Thyroid gland (tissue), 4 donors: Measurements from ENCODE around the gene TRIM67. TPM values are rescaled to one million over a fixed set of nuclear protein-coding genes. Genes with fewer than 3 reads are reported as not detected.
"Not testable (repeated sequence)": the region's sequence is repeated elsewhere in the genome, so short reads cannot be mapped to it uniquely, and the experiment has no call there.

ENCODE experiments used
- DNase-seq, 2 donors: peaks; one replicate each; pipeline ENCODE4 v3.0.0-alpha.2; 2019
- H3K27ac ChIP-seq, 3 donors: fragments of 200-600 bp; sonication (generic); 1 replicate in 2 of 3; 2 replicates in 1 of 3; pipeline ENCODE4 v1.5.1; 2016 to 2019; ENCODE audit warnings: mild to moderate bottlenecking in 1 of 3, moderate library complexity in 1 of 3
- H3K27me3 ChIP-seq: fragments of 200-600 bp; sonication (generic); one replicate; pipeline ENCODE4 v1.5.1; 2019
- H3K36me3 ChIP-seq, 2 donors: fragments of 200-600 bp; sonication (generic); one replicate each; pipeline ENCODE4 v1.5.1; 2016 to 2019
- H3K4me1 ChIP-seq, 2 donors: fragments of 200-600 bp; sonication (generic); one replicate each; pipeline ENCODE4 v1.5.1; 2017 to 2019
- H3K4me3 ChIP-seq, 3 donors: fragments of 200-600 bp; sonication (generic); replicated peaks in 1 of 3; 1 replicate in 2 of 3; 2 replicates in 1 of 3; pipeline ENCODE4 v1.5.1; 2016; ENCODE audit warnings: mild to moderate bottlenecking in 1 of 3
- H3K9me3 ChIP-seq: fragments of 200-600 bp; sonication (generic); one replicate; pipeline ENCODE4 v1.5.1; 2017
- POLR2A ChIP-seq, 2 donors: fragments of 450-650 bp; IDR thresholded peaks; one replicate each; pipeline ENCODE4 v1.6.1; 2017; ENCODE audit warnings: antibody characterized with exemption in 2 of 2, mild to moderate bottlenecking in 2 of 2, moderate library complexity in 1 of 2
- WGBS, 2 donors: methylation state at CpG; one replicate each; pipeline ENCODE4 v1.1.5; 2017; 5-methylcytosine and 5-hydroxymethylcytosine counted together
- intact Hi-C: fragments of 100-400 bp; cut with DNase I; formaldehyde crosslinking; loops from one replicate; pipeline ENCODE4 v1.15.1; 2023
- total RNA-seq, 4 donors: library from RNA; depleted of rRNA; stranded (reverse); fragments of >200 nt; gene quantifications; one replicate each; pipeline ENCODE4 v1.2.3, GENCODE V29; 2016
- TF ChIP-seq, protein P1 (sequence below), 6 experiments: fragments of 200-600 bp in 3 of 6; fragments of 450-650 bp in 3 of 6; sonication (generic) in 3 of 6; IDR thresholded peaks; one replicate each; pipeline ENCODE4 v1.5.1; 2016 to 2019; ENCODE audit warnings: antibody characterized with exemption in 6 of 6, mild to moderate bottlenecking in 2 of 6, inconsistent platforms in 1 of 6, moderate library complexity in 1 of 6

Gene TRIM67
- total RNA-seq, 4 donors from 2014 or later: not detected

DNA sequence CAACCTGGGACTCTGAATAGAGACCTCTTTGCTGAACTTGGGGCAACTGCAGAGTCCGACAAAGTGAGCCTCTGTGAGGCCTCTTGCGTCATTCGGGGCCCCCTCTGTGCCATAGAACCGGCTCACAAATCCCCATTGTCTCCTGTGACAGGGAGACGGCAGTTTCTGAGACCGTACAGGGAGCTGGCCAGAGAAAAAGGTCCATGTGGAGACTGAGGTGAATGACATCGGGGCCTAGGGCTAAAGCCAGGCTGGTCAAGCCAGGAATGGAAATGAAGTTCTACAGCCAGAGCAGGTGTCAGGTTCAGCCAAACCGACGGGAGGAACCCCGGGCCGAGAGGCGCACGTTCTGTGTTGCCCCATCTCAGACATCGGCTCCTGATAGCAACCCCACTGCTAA lies 37.1 kb upstream of the TRIM67 start:
- no peaks in the 10 kb centered on the region for H3K36me3 ChIP-seq
- no peaks in the 10 kb centered on the region for H3K9me3 ChIP-seq
- DNase-seq: no peak
- H3K27ac ChIP-seq: no peak overlapping the region
- intact Hi-C loops: no loop called here
- TF ChIP-seq, protein P1, sequence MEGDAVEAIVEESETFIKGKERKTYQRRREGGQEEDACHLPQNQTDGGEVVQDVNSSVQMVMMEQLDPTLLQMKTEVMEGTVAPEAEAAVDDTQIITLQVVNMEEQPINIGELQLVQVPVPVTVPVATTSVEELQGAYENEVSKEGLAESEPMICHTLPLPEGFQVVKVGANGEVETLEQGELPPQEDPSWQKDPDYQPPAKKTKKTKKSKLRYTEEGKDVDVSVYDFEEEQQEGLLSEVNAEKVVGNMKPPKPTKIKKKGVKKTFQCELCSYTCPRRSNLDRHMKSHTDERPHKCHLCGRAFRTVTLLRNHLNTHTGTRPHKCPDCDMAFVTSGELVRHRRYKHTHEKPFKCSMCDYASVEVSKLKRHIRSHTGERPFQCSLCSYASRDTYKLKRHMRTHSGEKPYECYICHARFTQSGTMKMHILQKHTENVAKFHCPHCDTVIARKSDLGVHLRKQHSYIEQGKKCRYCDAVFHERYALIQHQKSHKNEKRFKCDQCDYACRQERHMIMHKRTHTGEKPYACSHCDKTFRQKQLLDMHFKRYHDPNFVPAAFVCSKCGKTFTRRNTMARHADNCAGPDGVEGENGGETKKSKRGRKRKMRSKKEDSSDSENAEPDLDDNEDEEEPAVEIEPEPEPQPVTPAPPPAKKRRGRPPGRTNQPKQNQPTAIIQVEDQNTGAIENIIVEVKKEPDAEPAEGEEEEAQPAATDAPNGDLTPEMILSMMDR (IDR thresholded peaks at IDR 0.05): no peak
- no peak for TF ChIP-seq POLR2A (IDR thresholded peaks at IDR 0.05)
- H3K27me3 ChIP-seq: no peaks in the 10 kb centered on the region
- 85 to 92% methylated on average over 9 to 10 of the region's 14 CpGs for WGBS, 2 donors
- H3K4me1 ChIP-seq: no peaks in the 10 kb centered on the region
- H3K4me3 ChIP-seq: no peak overlapping the region

- WGBS, 2 donors: 71 to 86% methylated on average over 9 of the region's 9 CpGs
- DNase-seq: no peak
- no peaks in the 10 kb centered on the region for H3K4me1 ChIP-seq
- no peaks in the 10 kb centered on the region for H3K27me3 ChIP-seq
- H3K4me3 ChIP-seq: no peak overlapping the region
- no peaks in the 10 kb centered on the region for H3K36me3 ChIP-seq
- H3K9me3 ChIP-seq: no peaks in the 10 kb centered on the region
- intact Hi-C loops: no loop called here
- H3K27ac ChIP-seq: no peak overlapping the region
- TF ChIP-seq POLR2A (IDR thresholded peaks at IDR 0.05): no peak
- TF ChIP-seq, protein P1 (IDR thresholded peaks at IDR 0.05): no peak
Measured at GRCh38 chr1:231125972-231126580, 35.8 kb upstream of the TRIM67 start.

DNA sequence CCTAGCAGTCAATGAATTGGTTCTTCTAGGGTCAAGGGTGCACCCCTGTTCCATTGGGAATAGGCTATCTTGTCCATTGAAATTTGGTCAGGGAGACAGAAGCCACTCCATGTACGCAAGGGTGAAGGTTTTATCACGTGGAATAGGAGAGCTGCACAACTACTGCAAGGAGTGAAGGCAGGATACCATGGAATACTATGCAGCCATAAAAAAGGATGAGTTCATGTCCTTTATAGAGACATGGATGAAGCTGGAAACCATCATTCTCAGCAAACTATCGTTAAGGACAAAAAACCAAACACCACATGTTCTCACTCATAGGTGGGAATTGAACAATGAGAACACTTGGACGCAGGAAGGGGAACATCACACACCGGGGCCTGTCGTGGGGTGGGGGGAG lies 34.8 kb upstream of the TRIM67 start:
- WGBS, 2 donors: 82 to 87% methylated on average over 6 of the region's 6 CpGs
- intact Hi-C loops, H3K4me3 ChIP-seq, H3K27ac ChIP-seq, DNase-seq, H3K4me1 ChIP-seq, H3K36me3 ChIP-seq, H3K27me3 ChIP-seq, H3K9me3 ChIP-seq: not testable (repeated sequence)

DNA sequence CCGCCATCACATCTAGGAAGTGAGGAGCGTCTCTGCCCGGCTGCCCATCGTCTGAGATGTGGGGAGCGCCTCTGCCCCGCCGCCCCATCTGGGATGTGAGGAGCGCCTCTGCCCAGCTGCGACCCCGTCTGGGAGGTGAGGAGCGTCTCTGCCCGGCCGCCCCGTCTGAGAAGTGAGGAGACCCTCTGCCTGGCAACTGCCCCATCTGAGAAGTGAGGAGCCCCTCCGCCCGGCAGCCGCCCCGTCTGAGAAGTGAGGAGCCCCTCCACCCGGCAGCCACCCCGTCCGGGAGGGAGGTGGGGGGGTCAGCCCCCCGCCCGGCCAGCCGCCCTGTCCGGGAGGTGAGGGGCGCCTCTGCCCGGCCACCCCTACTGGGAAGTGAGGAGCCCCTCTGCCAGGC lies 33.4 kb upstream of the TRIM67 start:
- H3K9me3 ChIP-seq, H3K36me3 ChIP-seq, H3K4me1 ChIP-seq, H3K4me3 ChIP-seq, H3K27me3 ChIP-seq, H3K27ac ChIP-seq, DNase-seq, intact Hi-C loops: not testable (repeated sequence)
- WGBS, 2 donors: 91 to 100% methylated on average over 1 to 9 of the region's 27 CpGs

DNA sequence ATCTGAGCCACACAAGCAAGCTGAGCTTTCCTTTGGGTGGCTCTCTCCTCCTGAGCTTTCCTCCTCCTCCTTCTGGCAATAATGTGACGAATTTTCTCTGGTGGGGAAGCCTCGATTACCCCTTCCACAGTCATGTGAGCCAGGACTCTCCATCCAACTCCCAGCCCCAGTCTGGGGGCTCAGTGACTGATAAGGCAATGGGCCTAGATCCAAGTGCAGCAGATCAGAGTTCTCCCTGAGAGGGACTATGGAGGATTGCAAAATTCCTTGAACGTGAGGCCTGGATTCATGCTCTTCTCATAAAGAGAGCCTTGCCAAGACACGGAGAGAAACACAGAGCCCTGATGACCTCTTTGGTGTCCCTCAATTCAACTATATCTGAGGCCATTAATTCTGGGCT lies 31.3 kb upstream of the TRIM67 start:
- WGBS, 2 donors: 63 to 76% methylated on average over 4 of the region's 4 CpGs
- H3K27ac ChIP-seq: no peak overlapping the region
- H3K4me1 ChIP-seq: no peaks in the 10 kb centered on the region
- H3K27me3 ChIP-seq: no peaks in the 10 kb centered on the region
- no peaks in the 10 kb centered on the region for H3K9me3 ChIP-seq
- TF ChIP-seq, protein P1 (IDR thresholded peaks at IDR 0.05): no peak
- TF ChIP-seq POLR2A (IDR thresholded peaks at IDR 0.05): no peak
- intact Hi-C loops: no loop called here
- H3K4me3 ChIP-seq: no peak overlapping the region
- H3K36me3 ChIP-seq: no peaks in the 10 kb centered on the region
- no peak for DNase-seq

- intact Hi-C loops, H3K36me3 ChIP-seq, H3K4me1 ChIP-seq, DNase-seq, H3K9me3 ChIP-seq, H3K27ac ChIP-seq, H3K4me3 ChIP-seq, H3K27me3 ChIP-seq: not testable (repeated sequence)
- WGBS, 2 donors: 96% methylated on average over 8 of the region's 8 CpGs
Measured at GRCh38 chr1:231132591-231132990, 29.3 kb upstream of the TRIM67 start.

- H3K36me3 ChIP-seq: no peaks in the 10 kb centered on the region
- 50 to 56% methylated on average over 5 of the region's 5 CpGs for WGBS, 2 donors
- intact Hi-C loops: no loop called here
- TF ChIP-seq, protein P1 (IDR thresholded peaks at IDR 0.05): no peak
- TF ChIP-seq POLR2A (IDR thresholded peaks at IDR 0.05): no peak
- no peak for DNase-seq
- H3K27me3 ChIP-seq: no peaks in the 10 kb centered on the region
- no peaks in the 10 kb centered on the region for H3K9me3 ChIP-seq
- H3K4me3 ChIP-seq: no peak overlapping the region
- no peak overlapping the region for H3K27ac ChIP-seq
- peaks cover 0 to 4% of the 10 kb centered on the region in 2 donors for H3K4me1 ChIP-seq
Measured at GRCh38 chr1:231134624-231135023, 27.2 kb upstream of the TRIM67 start.
